K562 (cell line): ENCODE data around the gene LTBP4. TPM values are rescaled to one million over a fixed set of nuclear protein-coding genes. Genes with fewer than 3 reads are reported as not detected.

Experiments
- HDAC2 ChIP-seq: fragments of 450-650 bp; IDR thresholded peaks from 2 replicates; pipeline ENCODE4 v1.6.1; 2016; ENCODE audit warnings: mild to moderate bottlenecking
- RAD51 ChIP-seq: fragments of 450-650 bp; IDR thresholded peaks from 2 replicates; pipeline ENCODE4 v1.7.1; 2016; ENCODE audit warnings: low read depth, mild to moderate bottlenecking, borderline replicate concordance
- SMC3 ChIP-seq: conservative IDR thresholded peaks from 2 replicates; pipeline ENCODE4 v1.6.1; 2011; ENCODE audit warnings: low read depth, low read length, improper control_type of control experiment; ENCODE audit not compliant: insufficient read depth
- ZNF695 ChIP-seq: fragments of 450-650 bp; formaldehyde crosslinking; IDR thresholded peaks from 2 replicates; pipeline ENCODE4 v1.4.0; 2020; ENCODE audit warnings: mild to moderate bottlenecking, moderate library complexity
- polyA plus RNA-seq, 8 experiments: library from polyadenylated mRNA; depleted of rRNA in 4 of 8; stranded (reverse) in 5 of 8; unstranded in 3 of 8; fragments of >200 nt; fragmentation: Nextera tagmentation in 2 of 8; fragmentation: Illumina TruSeq in 1 of 8; extraction: Ambion mirVana in 2 of 8; extraction: Trizol in 1 of 8; gene quantifications; 2 replicates each; pipeline versions ENCODE4 v1.2.1 to v1.2.3, GENCODE V29; 2011 to 2014; ENCODE audit warnings: inconsistent platforms in 1 of 8, missing spikeins in 1 of 8
- total RNA-seq, 7 experiments: library from RNA; depleted of rRNA in 6 of 7; stranded (reverse); fragments of >200 nt in 6 of 7; fragmentation: Illumina TruSeq in 2 of 7; extraction: Trizol in 2 of 7; gene quantifications; 2 replicates each; pipeline versions ENCODE4 v1.2.1 to v1.2.3, GENCODE V29; 2011 to 2021; ENCODE audit warnings: low replicate concordance in 1 of 7
- TF ChIP-seq, protein P1 (sequence below), 2 experiments: fragments of 450-650 bp in 1 of 2; sonication (generic) in 1 of 2; formaldehyde crosslinking in 1 of 2; IDR thresholded peaks; 2 replicates each; pipeline versions ENCODE4 v1.7.1 to v1.9.0; 2016 to 2022; ENCODE audit warnings: inconsistent platforms in 1 of 2, mild to moderate bottlenecking in 1 of 2, missing genetic modification reagents in 1 of 2
- TF ChIP-seq, protein P2 (sequence below), 2 experiments: fragments of 450-650 bp; IDR thresholded peaks; 2 replicates each; pipeline ENCODE4 v1.6.1; 2016; ENCODE audit warnings: mild to moderate bottlenecking in 2 of 2, borderline replicate concordance in 1 of 2, low read depth in 1 of 2, moderate library complexity in 1 of 2

Gene LTBP4
- total and polyA plus RNA-seq, 9 of the 15 experiments (the other 6 are each of a cell fraction or from before 2014, with no cell fraction given): 0.35 to 160 (median 31.6) TPM

DNA sequence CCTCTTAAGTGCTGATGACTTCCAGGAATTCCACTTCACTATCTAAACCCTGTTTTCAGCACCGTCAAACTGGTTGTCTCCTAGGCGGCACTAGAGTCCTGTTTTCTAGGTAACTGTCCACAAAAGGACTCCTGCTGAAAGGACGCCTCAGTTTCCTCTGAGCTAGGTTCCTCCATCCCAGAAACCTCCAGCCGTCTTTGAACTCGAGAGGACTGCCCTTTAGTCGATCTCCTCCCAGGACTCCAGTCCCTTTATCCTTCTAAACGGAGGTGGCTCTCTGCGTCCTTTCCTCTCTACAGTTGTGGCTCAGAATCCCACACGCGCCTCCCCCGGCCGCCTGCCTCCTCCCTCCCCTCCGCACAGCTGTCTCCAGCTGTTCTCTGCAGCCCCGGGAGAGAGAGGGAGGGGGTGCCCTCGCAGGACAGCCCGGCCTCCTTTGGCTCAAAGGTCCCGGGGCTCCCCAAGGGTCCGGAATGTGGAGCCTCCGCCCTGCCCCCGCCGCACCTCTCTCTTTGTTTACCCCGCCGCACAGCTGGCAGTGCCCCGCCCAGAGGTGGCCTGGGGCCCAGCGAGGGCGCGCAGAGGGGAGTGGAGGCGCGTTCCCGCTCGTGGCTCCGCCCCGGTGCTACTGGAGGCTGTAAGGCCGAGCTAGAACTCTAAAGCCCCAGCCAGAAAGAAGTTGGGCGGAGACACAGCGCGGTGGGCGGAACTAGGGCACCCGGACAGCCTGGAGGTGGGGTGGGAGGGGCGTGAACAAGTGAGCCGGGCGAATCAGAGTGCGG, 2.4 kb downstream of the LTBP4 start (continued):
- TF ChIP-seq, protein P1, sequence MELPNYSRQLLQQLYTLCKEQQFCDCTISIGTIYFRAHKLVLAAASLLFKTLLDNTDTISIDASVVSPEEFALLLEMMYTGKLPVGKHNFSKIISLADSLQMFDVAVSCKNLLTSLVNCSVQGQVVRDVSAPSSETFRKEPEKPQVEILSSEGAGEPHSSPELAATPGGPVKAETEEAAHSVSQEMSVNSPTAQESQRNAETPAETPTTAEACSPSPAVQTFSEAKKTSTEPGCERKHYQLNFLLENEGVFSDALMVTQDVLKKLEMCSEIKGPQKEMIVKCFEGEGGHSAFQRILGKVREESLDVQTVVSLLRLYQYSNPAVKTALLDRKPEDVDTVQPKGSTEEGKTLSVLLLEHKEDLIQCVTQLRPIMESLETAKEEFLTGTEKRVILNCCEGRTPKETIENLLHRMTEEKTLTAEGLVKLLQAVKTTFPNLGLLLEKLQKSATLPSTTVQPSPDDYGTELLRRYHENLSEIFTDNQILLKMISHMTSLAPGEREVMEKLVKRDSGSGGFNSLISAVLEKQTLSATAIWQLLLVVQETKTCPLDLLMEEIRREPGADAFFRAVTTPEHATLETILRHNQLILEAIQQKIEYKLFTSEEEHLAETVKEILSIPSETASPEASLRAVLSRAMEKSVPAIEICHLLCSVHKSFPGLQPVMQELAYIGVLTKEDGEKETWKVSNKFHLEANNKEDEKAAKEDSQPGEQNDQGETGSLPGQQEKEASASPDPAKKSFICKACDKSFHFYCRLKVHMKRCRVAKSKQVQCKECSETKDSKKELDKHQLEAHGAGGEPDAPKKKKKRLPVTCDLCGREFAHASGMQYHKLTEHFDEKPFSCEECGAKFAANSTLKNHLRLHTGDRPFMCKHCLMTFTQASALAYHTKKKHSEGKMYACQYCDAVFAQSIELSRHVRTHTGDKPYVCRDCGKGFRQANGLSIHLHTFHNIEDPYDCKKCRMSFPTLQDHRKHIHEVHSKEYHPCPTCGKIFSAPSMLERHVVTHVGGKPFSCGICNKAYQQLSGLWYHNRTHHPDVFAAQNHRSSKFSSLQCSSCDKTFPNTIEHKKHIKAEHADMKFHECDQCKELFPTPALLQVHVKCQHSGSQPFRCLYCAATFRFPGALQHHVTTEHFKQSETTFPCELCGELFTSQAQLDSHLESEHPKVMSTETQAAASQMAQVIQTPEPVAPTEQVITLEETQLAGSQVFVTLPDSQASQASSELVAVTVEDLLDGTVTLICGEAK (IDR thresholded peaks at IDR 0.05): 0 out of 2 replicates have a peak, but pooled peaks have one; percentile 26
- TF ChIP-seq, protein P1 (CRISPR knock-in tag; IDR thresholded peaks at IDR 0.05): no peak
- TF ChIP-seq RAD51 (peak; percentile 45; the same call in 1 of the 2 replicates), SMC3 (0 out of 2 replicates have a peak, but pooled peaks have one; percentile 5), ZNF695 (CRISPR knock-in tag) (no peak), HDAC2 (peak; percentile 79)
- TF ChIP-seq, protein P2, sequence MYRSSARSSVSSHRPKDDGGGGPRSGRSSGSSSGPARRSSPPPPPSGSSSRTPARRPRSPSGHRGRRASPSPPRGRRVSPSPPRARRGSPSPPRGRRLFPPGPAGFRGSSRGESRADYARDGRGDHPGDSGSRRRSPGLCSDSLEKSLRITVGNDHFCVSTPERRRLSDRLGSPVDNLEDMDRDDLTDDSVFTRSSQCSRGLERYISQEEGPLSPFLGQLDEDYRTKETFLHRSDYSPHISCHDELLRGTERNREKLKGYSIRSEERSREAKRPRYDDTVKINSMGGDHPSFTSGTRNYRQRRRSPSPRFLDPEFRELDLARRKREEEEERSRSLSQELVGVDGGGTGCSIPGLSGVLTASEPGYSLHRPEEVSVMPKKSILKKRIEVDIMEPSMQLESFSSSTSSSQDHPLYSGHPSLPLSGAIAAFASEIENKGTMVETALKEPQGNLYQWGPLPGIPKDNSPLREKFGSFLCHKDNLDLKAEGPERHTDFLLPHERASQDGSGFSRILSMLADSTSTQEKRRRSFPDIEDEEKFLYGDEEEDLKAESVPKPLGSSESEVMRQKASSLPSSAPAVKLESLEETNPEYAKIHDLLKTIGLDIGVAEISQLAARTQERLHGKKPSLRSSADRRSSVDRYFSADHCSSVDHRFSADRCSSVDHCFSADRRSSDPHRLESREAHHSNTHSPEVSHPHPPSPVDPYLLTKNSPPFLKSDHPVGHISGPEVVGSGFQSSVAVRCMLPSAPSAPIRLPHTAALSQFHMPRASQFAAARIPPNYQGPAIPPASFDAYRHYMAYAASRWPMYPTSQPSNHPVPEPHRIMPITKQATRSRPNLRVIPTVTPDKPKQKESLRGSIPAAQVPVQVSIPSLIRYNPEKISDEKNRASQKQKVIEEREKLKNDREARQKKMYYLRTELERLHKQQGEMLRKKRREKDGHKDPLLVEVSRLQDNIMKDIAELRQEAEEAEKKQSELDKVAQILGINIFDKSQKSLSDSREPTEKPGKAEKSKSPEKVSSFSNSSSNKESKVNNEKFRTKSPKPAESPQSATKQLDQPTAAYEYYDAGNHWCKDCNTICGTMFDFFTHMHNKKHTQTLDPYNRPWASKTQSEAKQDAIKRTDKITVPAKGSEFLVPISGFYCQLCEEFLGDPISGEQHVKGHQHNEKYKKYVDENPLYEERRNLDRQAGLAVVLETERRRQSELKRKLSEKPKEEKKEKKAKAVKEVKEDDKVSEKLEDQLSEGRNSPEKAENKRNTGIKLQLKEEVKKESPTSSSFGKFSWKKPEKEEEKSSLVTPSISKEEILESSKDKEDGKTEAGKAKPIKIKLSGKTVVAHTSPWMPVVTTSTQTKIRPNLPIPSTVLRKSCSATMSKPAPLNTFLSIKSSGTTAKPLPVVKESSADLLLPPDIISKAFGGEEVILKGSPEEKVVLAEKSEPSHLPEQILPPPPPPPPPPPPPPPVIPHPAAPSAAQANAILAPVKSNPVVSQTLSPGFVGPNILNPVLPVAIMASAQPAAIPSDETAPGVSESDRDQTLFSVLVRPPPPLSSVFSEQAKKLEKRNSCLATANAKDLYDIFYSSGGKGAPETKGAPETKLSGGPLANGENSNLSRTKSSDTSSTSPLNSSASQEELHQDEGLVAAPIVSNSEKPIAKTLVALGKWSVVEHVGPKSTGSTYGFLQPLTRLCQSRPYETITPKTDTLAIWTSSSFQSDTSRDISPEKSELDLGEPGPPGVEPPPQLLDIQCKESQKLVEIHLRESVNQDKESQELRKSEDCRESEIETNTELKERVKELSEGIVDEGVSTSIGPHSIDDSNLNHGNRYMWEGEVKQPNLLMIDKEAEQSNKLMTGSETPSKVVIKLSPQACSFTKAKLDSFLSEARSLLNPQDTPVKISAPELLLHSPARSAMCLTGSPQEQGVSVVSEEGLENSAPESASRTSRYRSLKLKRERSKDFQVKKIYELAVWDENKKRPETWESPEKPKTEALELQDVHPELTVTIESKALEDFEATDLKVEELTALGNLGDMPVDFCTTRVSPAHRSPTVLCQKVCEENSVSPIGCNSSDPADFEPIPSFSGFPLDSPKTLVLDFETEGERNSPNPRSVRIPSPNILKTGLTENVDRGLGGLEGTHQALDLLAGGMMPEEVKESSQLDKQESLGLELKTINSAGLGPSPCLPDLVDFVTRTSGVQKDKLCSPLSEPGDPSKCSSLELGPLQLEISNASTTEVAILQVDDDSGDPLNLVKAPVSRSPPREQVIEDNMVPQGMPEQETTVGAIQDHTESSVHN (IDR thresholded peaks at IDR 0.05; ENCODE audit: borderline replicate concordance in 1 of 2, low read depth in 1 of 2): peak in 1 of 2 experiments; percentile 95; a peak in 2 of 4 replicates
